T-cell (primary cell): Measurements from ENCODE around the gene LLCFC1. TPM values are rescaled to one million over a fixed set of nuclear protein-coding genes. Genes with fewer than 3 reads are reported as not detected.

ENCODE experiments used
- ATAC-seq, 4 experiments: fragments of 200-7000 bp in 3 of 4; fragments of 150-1000 bp in 1 of 4; cut with Tn5 transposase; replicated peaks in 1 of 4; 1 replicate in 3 of 4; 2 replicates in 1 of 4; pipeline ENCODE4 v1.10.0; 2021; ENCODE audit warnings: moderate library complexity in 3 of 4, mild to moderate bottlenecking in 2 of 4, moderate number of reproducible peaks in 1 of 4
- CTCF ChIA-PET, 2 donors: fragments of 300-600 bp; sonication (Branson Sonifier 250); formaldehyde crosslinking; loops; one replicate each; lab custom pipeline; 2022; ENCODE audit warnings: antibody characterized with exemption in 2 of 2; lab: Charles Lee
- POLR2A ChIA-PET, 2 donors: fragments of 300-600 bp; sonication (Branson Sonifier 250); formaldehyde crosslinking; loops; one replicate each; lab custom pipeline; 2022; ENCODE audit warnings: antibody characterized with exemption in 2 of 2; lab: Charles Lee
- DNase-seq, 35 experiments: peaks; one replicate each; pipeline versions ENCODE4 v3.0.0 to v3.0.0-alpha.2; 2013 to 2023
- H3K27ac ChIP-seq: one replicate; pipeline ENCODE4 v1.5.1; 2013; ENCODE audit warnings: low read length
- H3K27me3 ChIP-seq, 2 experiments: replicated peaks in 1 of 2; 1 replicate in 1 of 2; 2 replicates in 1 of 2; pipeline versions ENCODE4 v1.6.1 to v1.7.0; 2013; ENCODE audit warnings: low read length in 1 of 2, mixed read lengths in 1 of 2; ENCODE audit not compliant: control insufficient read depth in 2 of 2, insufficient read depth in 2 of 2; ENCODE audit errors: extremely low read depth in 1 of 2
- H3K36me3 ChIP-seq, 2 donors: 1 replicate in 1 of 2; 2 replicates in 1 of 2; pipeline versions ENCODE4 v1.6.1 to v1.7.0; 2013; ENCODE audit warnings: low read length in 1 of 2; ENCODE audit not compliant: control insufficient read depth in 2 of 2, insufficient read depth in 1 of 2; ENCODE audit errors: extremely low read depth in 1 of 2
- H3K4me1 ChIP-seq, 2 experiments: 1 replicate in 1 of 2; 2 replicates in 1 of 2; pipeline versions ENCODE4 v1.6.1 to v1.7.0; 2013; ENCODE audit warnings: low read length in 2 of 2, mixed read lengths in 1 of 2; ENCODE audit not compliant: insufficient read depth in 2 of 2, control insufficient read depth in 1 of 2; ENCODE audit errors: extremely low read depth in 1 of 2
- H3K4me3 ChIP-seq, 2 donors: 1 replicate in 1 of 2; 2 replicates in 1 of 2; pipeline versions ENCODE4 v1.5.1 to v1.7.0; 2013; ENCODE audit warnings: mild to moderate bottlenecking in 2 of 2, low read length in 1 of 2, moderate library complexity in 1 of 2; ENCODE audit not compliant: control insufficient read depth in 1 of 2; ENCODE audit errors: extremely low read depth in 1 of 2
- H3K9me3 ChIP-seq: 2 replicates; pipeline ENCODE4 v1.7.0; 2013
- H3K27ac Mint-ChIP-seq, 2 donors: one replicate each; pipeline ENCODE4 v1.8.0; 2020 to 2021; ENCODE audit warnings: mild to moderate bottlenecking in 2 of 2, mixed read lengths in 2 of 2
- H3K27me3 Mint-ChIP-seq, 2 donors: one replicate each; pipeline ENCODE4 v1.8.0; 2021 to 2022; ENCODE audit warnings: mixed read lengths in 2 of 2
- H3K36me3 Mint-ChIP-seq: one replicate; pipeline ENCODE4 v1.8.0; 2021; ENCODE audit warnings: mixed read lengths
- H3K4me1 Mint-ChIP-seq, 3 donors: one replicate each; pipeline ENCODE4 v1.8.0; 2020 to 2022; ENCODE audit warnings: mixed read lengths in 3 of 3, mild to moderate bottlenecking in 1 of 3
- H3K4me3 Mint-ChIP-seq, 3 donors: one replicate each; pipeline ENCODE4 v1.8.0; 2020 to 2022; ENCODE audit warnings: mild to moderate bottlenecking in 3 of 3, mixed read lengths in 3 of 3, moderate library complexity in 3 of 3
- H3K9me3 Mint-ChIP-seq, 3 donors: one replicate each; pipeline ENCODE4 v1.8.0; 2020 to 2022; ENCODE audit warnings: mixed read lengths in 3 of 3
- WGBS: methylation state at CpG from one replicate; pipeline ENCODE4 v1.1.5; 2013; ENCODE audit warnings: missing lambda C conversion rate; ENCODE audit not compliant: insufficient coverage; 5-methylcytosine and 5-hydroxymethylcytosine counted together
- total RNA-seq, 35 experiments: library from RNA in 6 of 35; stranded (reverse) in 6 of 35; fragments of 120-200 nt in 1 of 35; gene quantifications; one replicate each; pipeline versions ENCODE4 v1.2.1 to v1.2.4 and lab custom pipeline; 2013 to 2026

Gene LLCFC1
- total RNA-seq, 5 donors from 2014 or later (not counting 1 experiment from before 2014, with no cell fraction given), result not detected

DNA sequence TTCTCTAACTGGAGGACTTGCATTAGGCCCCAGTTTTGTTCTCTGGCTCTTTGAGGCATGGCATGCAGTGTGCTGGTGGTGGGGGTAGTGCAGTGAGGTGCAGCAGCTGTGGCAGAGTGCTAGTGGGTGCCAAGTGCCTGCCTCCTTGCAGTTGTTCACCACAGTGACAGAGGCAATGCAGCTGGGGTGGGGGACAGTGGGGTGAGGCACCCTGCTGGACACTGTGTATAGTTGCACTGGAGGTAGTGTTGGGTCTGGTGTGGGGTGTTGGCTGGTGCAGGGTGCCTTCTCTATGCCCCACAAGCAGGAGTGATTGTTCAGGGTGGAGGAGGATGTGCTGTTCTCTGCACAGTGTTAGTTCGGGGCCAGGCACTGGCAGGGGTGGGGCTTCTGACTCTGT, 44.5 kb downstream of the LLCFC1 start:
- WGBS, result no CpG with 5 or more reads among the region's 1 CpG
- Mint-ChIP-seq H3K36me3 (no peaks in the 10 kb centered on the region), H3K27ac (no peak overlapping the region), H3K4me3 (no peak overlapping the region), H3K4me1 (no peaks in the 10 kb centered on the region), H3K9me3 (peaks cover 5 to 12% (median 6%) of the 10 kb centered on the region in 3 donors), H3K27me3 (peaks cover 16 to 19% of the 10 kb centered on the region in 2 donors)
- ATAC-seq (no peak), DNase-seq (no peak)
- H3K4me3 ChIP-seq, result no peak overlapping the region
- no peaks in the 10 kb centered on the region for H3K4me1 ChIP-seq
- H3K36me3 ChIP-seq, result no peaks in the 10 kb centered on the region
- peaks cover 0 to 9% of the 10 kb centered on the region in 2 experiments for H3K27me3 ChIP-seq
- POLR2A ChIA-PET, result no interaction called here
- H3K9me3 ChIP-seq, result no peaks in the 10 kb centered on the region
- CTCF ChIA-PET, result interaction anchor here in 1 of 2 donors (1.0 kb wide), 1 partner anchor 22 kb away, joined by 3 read pairs; no protein-coding TSS in a partner anchor
- H3K27ac ChIP-seq, result no peak overlapping the region

DNA sequence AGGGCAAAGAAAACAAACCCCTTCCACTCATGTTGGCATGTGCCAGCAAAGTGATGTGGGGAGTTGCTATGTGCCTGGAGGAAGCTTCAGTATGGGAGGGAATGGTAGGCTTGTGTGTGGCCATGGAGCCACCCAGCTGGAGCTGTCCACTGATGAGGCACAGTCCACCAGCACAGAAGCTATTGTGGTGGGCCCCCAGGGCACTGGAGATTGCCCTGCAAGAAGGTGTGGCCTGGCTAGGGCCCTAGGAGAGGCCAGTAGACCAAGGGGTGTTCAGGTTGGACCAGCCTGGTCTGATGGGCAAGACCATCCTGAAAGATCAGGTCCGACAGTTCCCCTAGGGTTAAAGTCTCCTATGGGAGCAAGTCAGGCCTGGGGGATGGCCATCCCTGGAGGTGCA, 45.0 kb downstream of the LLCFC1 start:
- POLR2A ChIA-PET, result no interaction called here
- CTCF ChIA-PET, result no interaction called here
- WGBS, result no CpG with 5 or more reads among the region's 1 CpG

More for the DNA sequence above, 45.0 kb downstream of the LLCFC1 start:
- H3K27me3 ChIP-seq, result peaks cover 0 to 9% of the 10 kb centered on the region in 2 experiments
- Mint-ChIP-seq H3K27me3 (peaks cover 16 to 19% of the 10 kb centered on the region in 2 donors), H3K36me3 (no peaks in the 10 kb centered on the region), H3K9me3 (peaks cover 5 to 8% (median 6%) of the 10 kb centered on the region in 3 donors), H3K4me1 (no peaks in the 10 kb centered on the region), H3K4me3 (no peak overlapping the region), H3K27ac (no peak overlapping the region)
- DNase-seq, result no peak
- no peaks in the 10 kb centered on the region for H3K4me1 ChIP-seq
- no peaks in the 10 kb centered on the region for H3K36me3 ChIP-seq
- H3K27ac ChIP-seq, result no peak overlapping the region
- no peak for ATAC-seq
- no peak overlapping the region for H3K4me3 ChIP-seq
- no peaks in the 10 kb centered on the region for H3K9me3 ChIP-seq

Other genes starting within 250 kb of the LLCFC1 start
- gene PRSS1, start 190.0 kb upstream of the LLCFC1 start, total RNA-seq, result 10 to 100 TPM in 3 of 5 donors, not detected in 2; 16.0 to 23.7 (median 20.8) TPM
- 10 to 100 TPM in 3 of 5 donors, not detected in 2; 47.1 to 64.6 (median 57.7) TPM for gene PRSS2, start 168.5 kb upstream of the LLCFC1 start, total RNA-seq
- gene EPHB6, start 84.4 kb upstream of the LLCFC1 start, total RNA-seq, result 10 to 100 TPM; 37.2 to 76.2 (median 62.3) TPM
- not detected for gene TRPV6, start 53.7 kb upstream of the LLCFC1 start, total RNA-seq
- gene TRPV5, start 5.7 kb upstream of the LLCFC1 start, total RNA-seq, result not detected
- under 1 TPM; 0.14 to 0.82 (median 0.28) TPM for gene KEL, start 22.9 kb downstream of the LLCFC1 start, total RNA-seq
- gene OR9A2, start 87.6 kb downstream of the LLCFC1 start, total RNA-seq, result not detected
- gene OR6V1, start 112.9 kb downstream of the LLCFC1 start, total RNA-seq, result not detected
- gene PIP, start 192.6 kb downstream of the LLCFC1 start, total RNA-seq, result not detected
- not detected for gene TAS2R39, start 243.9 kb downstream of the LLCFC1 start, total RNA-seq